Activated naive CD4-positive, alpha-beta T cell treated with anti-CD3 and anti-CD28 coated beads, Interleukin-2, amount 10 ng/mL, durations not matched to agents 7 days and 5 days (primary cell): ENCODE measurements around the gene FAM117B.
A peak's percentile ranks its signal among the peaks of the same experiment; 100 is the strongest.
"Not testable (repeated sequence)": the region's sequence is repeated elsewhere in the genome, so short reads cannot be mapped to it uniquely, and the experiment has no call there.

Experiments
- CTCF ChIA-PET: fragments of 350-600 bp; sonication (Branson Sonifier 250); formaldehyde crosslinking; loops from one replicate; lab custom pipeline; 2021; ENCODE audit warnings: antibody characterized with exemption; lab: Charles Lee
- DNase-seq: peaks from one replicate; pipeline ENCODE4 v3.0.0-alpha.2; 2020
- H3K27ac Mint-ChIP-seq: one replicate; pipeline ENCODE4 v1.8.0; 2021; ENCODE audit warnings: mild to moderate bottlenecking, moderate library complexity, mixed read lengths
- H3K27me3 Mint-ChIP-seq: one replicate; pipeline ENCODE4 v1.8.0; 2021; ENCODE audit warnings: mild to moderate bottlenecking, mixed read lengths
- H3K36me3 Mint-ChIP-seq: one replicate; pipeline ENCODE4 v1.8.0; 2021; ENCODE audit warnings: mixed read lengths
- H3K4me1 Mint-ChIP-seq: one replicate; pipeline ENCODE4 v1.8.0; 2021; ENCODE audit warnings: mixed read lengths
- H3K4me3 Mint-ChIP-seq: one replicate; pipeline ENCODE4 v1.8.0; 2021; ENCODE audit warnings: mild to moderate bottlenecking, moderate library complexity, mixed read lengths
- H3K9me3 Mint-ChIP-seq: one replicate; pipeline ENCODE4 v1.8.0; 2021; ENCODE audit warnings: mixed read lengths

Gene FAM117B

GRCh38 chr2:202660796-202661195 is 26.0 kb downstream of the FAM117B start:
- no peak overlapping the region for H3K4me3 Mint-ChIP-seq
- no peaks in the 10 kb centered on the region for H3K9me3 Mint-ChIP-seq
- peaks cover 16% of the 10 kb centered on the region for H3K36me3 Mint-ChIP-seq
- H3K27me3 Mint-ChIP-seq = no peaks in the 10 kb centered on the region
- H3K4me1 Mint-ChIP-seq = peaks cover 57% of the 10 kb centered on the region
- CTCF ChIA-PET = interaction anchor here (0.8 kb wide), 1 partner anchor 9 kb away, joined by 3 read pairs; no protein-coding TSS in a partner anchor
- H3K27ac Mint-ChIP-seq = no peak overlapping the region
- no peak for DNase-seq

- Mint-ChIP-seq H3K9me3 (peaks cover 7% of the 10 kb centered on the region), H3K4me3 (peak overlapping the region; percentile 42), H3K27ac (peak overlapping the region; percentile 81), H3K4me1 (peaks cover 77% of the 10 kb centered on the region), H3K27me3 (no peaks in the 10 kb centered on the region), H3K36me3 (peaks cover 24% of the 10 kb centered on the region)
- CTCF ChIA-PET = interaction anchor here (0.9 to 1.9 kb wide), 4 partner anchors 9 to 201 kb away, joined by 3 to 5 read pairs (median 3); partner anchors contain the start of gene ICA1L
- no peak for DNase-seq
Measured at GRCh38 chr2:202669841-202670240, 35.1 kb downstream of the FAM117B start.

GRCh38 chr2:202671317-202672035 is 36.7 kb downstream of the FAM117B start:
- Mint-ChIP-seq H3K4me3 (no peak overlapping the region), H3K9me3 (peaks cover 7% of the 10 kb centered on the region)
- CTCF ChIA-PET = interaction anchor here (1.6 kb wide), 1 partner anchor 10 kb away, joined by 4 read pairs; no protein-coding TSS in a partner anchor

GRCh38 chr2:202675097-202675496 is 40.3 kb downstream of the FAM117B start:
- DNase-seq, CTCF ChIA-PET, H3K4me3 Mint-ChIP-seq, H3K27me3 Mint-ChIP-seq, H3K27ac Mint-ChIP-seq: not testable (repeated sequence)
- H3K4me1 Mint-ChIP-seq = peaks cover 53% of the 10 kb centered on the region
- peaks cover 25% of the 10 kb centered on the region for H3K9me3 Mint-ChIP-seq
- peaks cover 36% of the 10 kb centered on the region for H3K36me3 Mint-ChIP-seq

More at GRCh38 chr2:202671317-202672035, 36.7 kb downstream of the FAM117B start:
- Mint-ChIP-seq H3K4me1 (peaks cover 65% of the 10 kb centered on the region), H3K27me3 (no peaks in the 10 kb centered on the region), H3K27ac (no peak overlapping the region), H3K36me3 (peaks cover 27% of the 10 kb centered on the region)
- DNase-seq = no peak

- Mint-ChIP-seq H3K9me3 (peaks cover 37% of the 10 kb centered on the region), H3K36me3 (peaks cover 41% of the 10 kb centered on the region), H3K4me3 (no peak overlapping the region), H3K27ac (peak overlapping the region; percentile 69), H3K27me3 (no peaks in the 10 kb centered on the region), H3K4me1 (peaks cover 30% of the 10 kb centered on the region)
- CTCF ChIA-PET = no interaction called here
- DNase-seq = no peak
Measured at GRCh38 chr2:202679980-202680379, 45.2 kb downstream of the FAM117B start.

GRCh38 chr2:202680512-202680911 is 45.7 kb downstream of the FAM117B start:
- H3K4me1 Mint-ChIP-seq = peaks cover 28% of the 10 kb centered on the region
- no peak overlapping the region for H3K4me3 Mint-ChIP-seq
- CTCF ChIA-PET = no interaction called here
- no peak for DNase-seq
- H3K27me3 Mint-ChIP-seq = no peaks in the 10 kb centered on the region
- H3K27ac Mint-ChIP-seq = no peak overlapping the region
- H3K36me3 Mint-ChIP-seq = peaks cover 39% of the 10 kb centered on the region
- H3K9me3 Mint-ChIP-seq = peaks cover 37% of the 10 kb centered on the region

- Mint-ChIP-seq H3K27ac (no peak overlapping the region), H3K9me3 (peaks cover 36% of the 10 kb centered on the region), H3K36me3 (peaks cover 35% of the 10 kb centered on the region), H3K4me1 (peaks cover 27% of the 10 kb centered on the region), H3K4me3 (no peak overlapping the region), H3K27me3 (no peaks in the 10 kb centered on the region)
- CTCF ChIA-PET = interaction anchor here (1.5 kb wide), 1 partner anchor 10 kb away, joined by 4 read pairs; no protein-coding TSS in a partner anchor
- DNase-seq = no peak
Measured at GRCh38 chr2:202681688-202682205, 47.0 kb downstream of the FAM117B start.

- H3K4me3 Mint-ChIP-seq = no peak overlapping the region
- CTCF ChIA-PET = interaction anchor here (1.5 kb wide), 1 partner anchor 11 kb away, joined by 4 read pairs; no protein-coding TSS in a partner anchor
Measured at GRCh38 chr2:202682274-202682673, 47.5 kb downstream of the FAM117B start.

GRCh38 chr2:202687276-202687675 is 52.5 kb downstream of the FAM117B start:
- DNase-seq = no peak
- Mint-ChIP-seq H3K4me1 (peaks cover 16% of the 10 kb centered on the region), H3K27ac (no peak overlapping the region), H3K36me3 (peaks cover 4% of the 10 kb centered on the region), H3K27me3 (no peaks in the 10 kb centered on the region), H3K9me3 (peaks cover 2% of the 10 kb centered on the region), H3K4me3 (no peak overlapping the region)
- CTCF ChIA-PET = no interaction called here

More at GRCh38 chr2:202682274-202682673, 47.5 kb downstream of the FAM117B start:
- Mint-ChIP-seq H3K27ac (no peak overlapping the region), H3K27me3 (no peaks in the 10 kb centered on the region), H3K36me3 (peaks cover 35% of the 10 kb centered on the region), H3K4me1 (peaks cover 27% of the 10 kb centered on the region), H3K9me3 (peaks cover 36% of the 10 kb centered on the region)
- DNase-seq = no peak

GRCh38 chr2:202689459-202689858 is 54.7 kb downstream of the FAM117B start:
- H3K27me3 Mint-ChIP-seq = no peaks in the 10 kb centered on the region
- H3K27ac Mint-ChIP-seq = no peak overlapping the region
- no peak overlapping the region for H3K4me3 Mint-ChIP-seq
- H3K4me1 Mint-ChIP-seq = peaks cover 17% of the 10 kb centered on the region
- peaks cover under 1% of the 10 kb centered on the region for H3K36me3 Mint-ChIP-seq
- CTCF ChIA-PET = no interaction called here
- H3K9me3 Mint-ChIP-seq = no peaks in the 10 kb centered on the region
- no peak for DNase-seq

- no peaks in the 10 kb centered on the region for H3K27me3 Mint-ChIP-seq
- no peak for DNase-seq
- H3K36me3 Mint-ChIP-seq = no peaks in the 10 kb centered on the region
- CTCF ChIA-PET = no interaction called here
- H3K4me3 Mint-ChIP-seq = no peak overlapping the region
- H3K4me1 Mint-ChIP-seq = peaks cover 18% of the 10 kb centered on the region
- H3K27ac Mint-ChIP-seq = no peak overlapping the region
- no peaks in the 10 kb centered on the region for H3K9me3 Mint-ChIP-seq
Measured at GRCh38 chr2:202689898-202690297, 55.1 kb downstream of the FAM117B start.

GRCh38 chr2:202690321-202690900 is 55.6 kb downstream of the FAM117B start:
- Mint-ChIP-seq H3K36me3 (no peaks in the 10 kb centered on the region), H3K27me3 (no peaks in the 10 kb centered on the region), H3K4me3 (no peak overlapping the region), H3K4me1 (peaks cover 19% of the 10 kb centered on the region), H3K27ac (no peak overlapping the region), H3K9me3 (no peaks in the 10 kb centered on the region)
- CTCF ChIA-PET = no interaction called here
- no peak for DNase-seq

- H3K9me3 Mint-ChIP-seq = no peaks in the 10 kb centered on the region
- CTCF ChIA-PET = no interaction called here
- H3K27me3 Mint-ChIP-seq = no peaks in the 10 kb centered on the region
- peaks cover 19% of the 10 kb centered on the region for H3K4me1 Mint-ChIP-seq
- H3K4me3 Mint-ChIP-seq = no peak overlapping the region
- no peak overlapping the region for H3K27ac Mint-ChIP-seq
- no peak for DNase-seq
- peaks cover 14% of the 10 kb centered on the region for H3K36me3 Mint-ChIP-seq
Measured at GRCh38 chr2:202693503-202693902, 58.7 kb downstream of the FAM117B start.

- Mint-ChIP-seq H3K36me3 (peaks cover 25% of the 10 kb centered on the region), H3K4me3 (no peak overlapping the region), H3K9me3 (no peaks in the 10 kb centered on the region), H3K4me1 (peaks cover 22% of the 10 kb centered on the region), H3K27me3 (no peaks in the 10 kb centered on the region), H3K27ac (no peak overlapping the region)
- DNase-seq = no peak
- CTCF ChIA-PET = no interaction called here
Measured at GRCh38 chr2:202695166-202695565, 60.4 kb downstream of the FAM117B start.
